ENCODE data around the gene PIK3R5. TPM values are rescaled to one million over a fixed set of nuclear protein-coding genes. Genes with fewer than 3 reads are reported as not detected.
A peak's percentile ranks its signal among the peaks of the same experiment; 100 is the strongest.

Gene PIK3R5
- total RNA-seq, 1 donor from 2014 or later = 42.0 TPM

DNA sequence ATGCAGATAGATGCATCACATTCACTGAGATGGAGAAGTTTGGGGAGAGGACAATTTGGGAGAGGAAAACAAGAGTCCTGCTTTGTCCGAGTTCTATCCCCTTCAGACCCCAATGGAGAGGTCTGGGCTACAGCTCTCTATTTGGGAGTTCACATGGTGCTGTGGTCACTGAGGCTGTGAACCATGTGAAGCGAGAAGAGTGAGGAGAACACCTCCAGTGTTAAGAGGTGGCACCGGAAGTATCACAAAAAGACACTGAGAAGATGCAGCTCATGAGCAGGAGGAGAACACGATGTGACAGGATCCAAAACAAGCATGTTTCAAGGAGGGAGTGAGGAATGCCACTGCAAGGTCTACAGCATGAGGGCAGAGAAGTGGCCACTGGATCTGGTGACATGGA lies 39.7 kb downstream of the PIK3R5 start:
- Histone ChIP-seq H3K27ac (no peak overlapping the region), H3K9me3 (peaks cover 9 to 29% of the 10 kb centered on the region in 2 donors), H3K27me3 (no peaks in the 10 kb centered on the region), H3K4me1 (no peaks in the 10 kb centered on the region), H3K36me3 (no peaks in the 10 kb centered on the region), H3K4me3 (no peak overlapping the region)
- intact Hi-C loops (cut with DNase I) = no loop called here
- DNase-seq (ENCODE audit: low spot score in 2 of 2) = no peak
- TF ChIP-seq CTCF (IDR thresholded peaks at IDR 0.05) = no peak

DNA sequence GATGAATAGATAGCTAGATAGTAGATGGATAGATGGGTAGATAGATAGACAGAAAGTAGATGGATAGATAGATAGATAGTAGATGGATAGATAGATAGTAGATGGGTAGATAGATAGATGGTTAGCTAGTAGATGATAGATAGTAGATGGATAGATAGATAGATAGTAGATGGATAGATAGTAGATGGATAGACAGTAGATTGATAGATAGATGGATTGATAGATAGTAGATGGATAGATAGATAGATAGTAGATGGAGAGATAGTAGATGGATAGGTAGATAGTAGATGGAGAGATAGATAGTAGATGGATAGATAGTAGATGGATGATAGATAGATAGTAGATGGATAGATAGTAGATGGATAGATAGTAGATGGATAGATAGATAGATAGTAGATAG lies 40.4 kb downstream of the PIK3R5 start:
- TF ChIP-seq CTCF (IDR thresholded peaks at IDR 0.05) = no peak
- Histone ChIP-seq H3K4me3 (no peak overlapping the region), H3K27ac (no peak overlapping the region), H3K9me3 (peaks cover 9 to 29% of the 10 kb centered on the region in 2 donors), H3K36me3 (no peaks in the 10 kb centered on the region), H3K4me1 (no peaks in the 10 kb centered on the region), H3K27me3 (no peaks in the 10 kb centered on the region)
- DNase-seq (ENCODE audit: low spot score in 2 of 2) = no peak
- intact Hi-C loops (cut with DNase I) = no loop called here

DNA sequence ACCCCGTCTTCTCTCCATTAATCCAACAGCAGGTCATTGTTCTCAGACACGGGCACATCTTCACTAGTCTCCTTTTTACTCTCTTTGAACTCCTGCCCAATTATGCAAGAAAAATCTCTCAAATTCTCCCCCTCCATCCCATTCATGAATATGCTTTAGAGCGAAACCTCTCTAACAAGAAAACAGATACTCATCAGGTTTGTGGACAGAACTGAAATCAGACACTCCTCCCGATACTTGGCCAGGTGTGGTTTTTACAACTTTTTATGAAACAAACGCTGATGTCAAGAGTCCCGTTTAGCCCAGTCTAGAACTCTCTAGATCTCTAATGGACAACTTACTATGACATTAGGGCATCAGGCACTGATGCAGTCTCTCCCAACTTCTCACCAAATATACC lies 40.9 kb downstream of the PIK3R5 start:
- DNase-seq (ENCODE audit: low spot score in 2 of 2) = no peak
- no peak for TF ChIP-seq CTCF (IDR thresholded peaks at IDR 0.05)
- H3K27me3 ChIP-seq = no peaks in the 10 kb centered on the region
- H3K4me3 ChIP-seq = no peak overlapping the region
- no peaks in the 10 kb centered on the region for H3K4me1 ChIP-seq
- intact Hi-C loops (cut with DNase I) = no loop called here
- H3K9me3 ChIP-seq = peaks cover 9 to 29% of the 10 kb centered on the region in 2 donors
- H3K36me3 ChIP-seq = no peaks in the 10 kb centered on the region
- H3K27ac ChIP-seq = no peak overlapping the region

DNA sequence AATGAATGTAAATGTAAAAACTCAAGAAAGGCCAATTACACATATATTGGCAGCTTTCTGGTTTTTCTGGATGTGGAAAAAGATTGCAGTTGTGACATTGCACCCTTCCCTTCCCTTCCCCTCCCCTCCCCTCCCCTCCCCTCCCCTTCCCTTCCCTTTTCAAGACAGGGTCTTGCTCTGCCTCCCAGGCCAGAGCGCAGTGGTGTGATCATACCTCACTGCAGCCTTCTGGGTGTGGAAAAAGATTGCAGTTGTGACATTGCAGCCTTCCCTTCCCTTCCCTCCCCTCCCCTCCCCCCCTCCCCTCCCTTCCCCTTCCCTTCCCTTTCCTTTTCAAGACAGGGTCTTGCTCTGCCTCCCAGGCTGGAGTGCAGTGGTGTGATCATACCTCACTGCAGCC lies 41.7 kb downstream of the PIK3R5 start:
- H3K4me1 ChIP-seq = no peaks in the 10 kb centered on the region
- DNase-seq (ENCODE audit: low spot score in 2 of 2) = no peak
- H3K4me3 ChIP-seq = no peak overlapping the region
- H3K36me3 ChIP-seq = no peaks in the 10 kb centered on the region
- peak overlapping the region in 1 of 2 donors; percentile 30 for H3K27ac ChIP-seq
- no peak for TF ChIP-seq CTCF (IDR thresholded peaks at IDR 0.05)
- H3K9me3 ChIP-seq = peaks cover 6 to 21% of the 10 kb centered on the region in 2 donors
- intact Hi-C loops (cut with DNase I) = no loop called here
- H3K27me3 ChIP-seq = no peaks in the 10 kb centered on the region

GRCh38 chr17:8922928-8923327 lies 42.6 kb downstream of the PIK3R5 start:
- H3K27me3 ChIP-seq = no peaks in the 10 kb centered on the region
- no peak for DNase-seq (ENCODE audit: low spot score in 2 of 2)
- intact Hi-C loops (cut with DNase I) = no loop called here
- H3K9me3 ChIP-seq = peaks cover 4 to 13% of the 10 kb centered on the region in 2 donors
- H3K4me1 ChIP-seq = no peaks in the 10 kb centered on the region
- TF ChIP-seq CTCF (IDR thresholded peaks at IDR 0.05) = no peak
- H3K4me3 ChIP-seq = no peak overlapping the region
- H3K27ac ChIP-seq = peak overlapping the region in 1 of 2 donors; percentile 30
- H3K36me3 ChIP-seq = no peaks in the 10 kb centered on the region

- Histone ChIP-seq H3K9me3 (peaks cover 0 to 11% of the 10 kb centered on the region in 2 donors), H3K27ac (peak overlapping the region in 1 of 2 donors; percentile 37), H3K4me1 (no peaks in the 10 kb centered on the region), H3K36me3 (no peaks in the 10 kb centered on the region), H3K27me3 (no peaks in the 10 kb centered on the region), H3K4me3 (no peak overlapping the region)
- intact Hi-C loops (cut with DNase I) = no loop called here
- DNase-seq (ENCODE audit: low spot score in 2 of 2) = peak in 1 of 2 donors; percentile 62
- no peak for TF ChIP-seq CTCF (IDR thresholded peaks at IDR 0.05)
Observed at GRCh38 chr17:8922451-8922850, 43.1 kb downstream of the PIK3R5 start.

All from ascending aorta (tissue), 2 donors.